GM23338 (cell line): ENCODE measurements around the gene PLD2. TPM values are rescaled to one million over a fixed set of nuclear protein-coding genes. Genes with fewer than 3 reads are reported as not detected.
A peak's percentile ranks its signal among the peaks of the same experiment; 100 is the strongest.

Experiments
- ATAC-seq: fragments of 200-7000 bp; cut with Tn5 transposase; 3 replicates; pipeline ENCODE4 v1.9.1; 2020
- DNase-seq: peaks from one replicate; pipeline ENCODE4 v3.0.0-alpha.2; 2015; ENCODE audit warnings: low spot score
- H2AFZ ChIP-seq: fragments of 200-600 bp; sonication (generic); 2 replicates; pipeline ENCODE4 v1.8.0; 2016; ENCODE audit warnings: antibody characterized with exemption, mild to moderate bottlenecking, moderate library complexity
- H3F3A ChIP-seq: fragments of 200-600 bp; sonication (generic); replicated peaks from 2 replicates; pipeline ENCODE4 v1.8.0; 2017; ENCODE audit warnings: antibody characterized with exemption, mixed run types, low read depth
- H3K27ac ChIP-seq: fragments of 200-600 bp; sonication (generic); 2 replicates; pipeline ENCODE4 v1.6.1; 2016; ENCODE audit warnings: low read depth
- H3K27me3 ChIP-seq: fragments of 200-600 bp; sonication (generic); 2 replicates; pipeline ENCODE4 v1.8.0; 2016; ENCODE audit warnings: mild to moderate bottlenecking, mixed run types, moderate library complexity; ENCODE audit not compliant: insufficient read depth
- H3K36me3 ChIP-seq: fragments of 200-600 bp; sonication (generic); 2 replicates; pipeline ENCODE4 v1.8.0; 2016; ENCODE audit warnings: mild to moderate bottlenecking; ENCODE audit not compliant: insufficient read depth
- H3K4me1 ChIP-seq: fragments of 200-600 bp; sonication (generic); 2 replicates; pipeline ENCODE4 v1.8.0; 2016; ENCODE audit warnings: mild to moderate bottlenecking, moderate library complexity; ENCODE audit not compliant: insufficient read depth
- H3K4me2 ChIP-seq: fragments of 200-600 bp; sonication (generic); 2 replicates; pipeline ENCODE4 v1.7.1; 2017; ENCODE audit warnings: mixed run types
- H3K4me3 ChIP-seq: fragments of 200-600 bp; sonication (generic); 2 replicates; pipeline ENCODE4 v1.6.1; 2016; ENCODE audit warnings: mixed run types
- H3K79me2 ChIP-seq: fragments of 200-600 bp; sonication (generic); replicated peaks from 2 replicates; pipeline ENCODE4 v1.8.0; 2017; ENCODE audit warnings: mild to moderate bottlenecking; ENCODE audit not compliant: insufficient read depth
- H3K9me2 ChIP-seq: fragments of 200-600 bp; sonication (generic); 2 replicates; pipeline ENCODE4 v1.8.0; 2017; ENCODE audit not compliant: insufficient read depth
- H4K20me1 ChIP-seq: fragments of 200-600 bp; sonication (generic); replicated peaks from 2 replicates; pipeline ENCODE4 v1.8.0; 2017; ENCODE audit warnings: mild to moderate bottlenecking; ENCODE audit not compliant: insufficient read depth
- H3K27ac Mint-ChIP-seq: 2 replicates; pipeline ENCODE4 v1.8.0; 2020; ENCODE audit warnings: inconsistent platforms, mild to moderate bottlenecking, moderate library complexity, mixed read lengths
- H3K27me3 Mint-ChIP-seq: 3 replicates; pipeline ENCODE4 v1.8.0; 2022; ENCODE audit warnings: low read depth, mild to moderate bottlenecking, moderate library complexity, mixed read lengths, inconsistent platforms; ENCODE audit not compliant: insufficient read depth, poor library complexity
- H3K36me3 Mint-ChIP-seq: 3 replicates; pipeline ENCODE4 v1.8.0; 2021; ENCODE audit warnings: low read depth, mild to moderate bottlenecking, inconsistent platforms, moderate library complexity, mixed read lengths
- H3K4me1 Mint-ChIP-seq: 3 replicates; pipeline ENCODE4 v1.8.0; 2020; ENCODE audit warnings: mild to moderate bottlenecking, inconsistent platforms, mixed read lengths
- H3K4me3 Mint-ChIP-seq: 3 replicates; pipeline ENCODE4 v1.8.0; 2021; ENCODE audit warnings: moderate library complexity, mild to moderate bottlenecking, inconsistent platforms, mixed read lengths
- H3K9me3 Mint-ChIP-seq: 3 replicates; pipeline ENCODE4 v1.8.0; 2020; ENCODE audit warnings: moderate library complexity, mild to moderate bottlenecking, inconsistent platforms, mixed read lengths
- EZH2 ChIP-seq: fragments of 200-600 bp; sonication (generic); IDR thresholded peaks from one replicate; pipeline ENCODE4 v1.8.0; 2017; ENCODE audit warnings: antibody characterized with exemption, mild to moderate bottlenecking, low read depth; ENCODE audit not compliant: unreplicated experiment
- EZH2phosphoT487 ChIP-seq: fragments of 200-600 bp; sonication (generic); IDR thresholded peaks from one replicate; pipeline ENCODE4 v1.8.1; 2018; ENCODE audit warnings: antibody characterized with exemption; ENCODE audit not compliant: unreplicated experiment
- NANOG ChIP-seq: IDR thresholded peaks from 2 replicates; pipeline ENCODE4 v1.6.1; 2016; ENCODE audit warnings: antibody characterized with exemption, borderline replicate concordance
- POLR2AphosphoS5 ChIP-seq: IDR thresholded peaks from 2 replicates; pipeline ENCODE4 v1.6.1; 2016; ENCODE audit warnings: antibody characterized with exemption, low read depth
- STAT1 ChIP-seq: IDR thresholded peaks from one replicate; pipeline ENCODE4 v1.6.1; 2016; ENCODE audit warnings: antibody characterized with exemption; ENCODE audit not compliant: unreplicated experiment
- ZNF114 ChIP-seq: fragments of 250-450 bp; sonication (Bioruptor Pico); IDR thresholded peaks from 2 replicates; pipeline ENCODE4 v1.5.0; 2020; ENCODE audit warnings: mild to moderate bottlenecking, moderate library complexity
- ZNF331 ChIP-seq: fragments of 250-450 bp; sonication (Bioruptor Pico); IDR thresholded peaks from 2 replicates; pipeline ENCODE4 v1.5.0; 2020; ENCODE audit warnings: low read depth, mild to moderate bottlenecking, moderate library complexity
- ZNF462 ChIP-seq: fragments of 250-450 bp; sonication (Bioruptor Pico); IDR thresholded peaks from 2 replicates; pipeline ENCODE4 v1.5.0; 2020; ENCODE audit warnings: mild to moderate bottlenecking, moderate library complexity
- polyA plus RNA-seq: library from polyadenylated mRNA; unstranded; fragments of >200 nt; fragmentation: Nextera tagmentation; extraction: Ambion mirVana; gene quantifications from 2 replicates; pipeline ENCODE4 v1.2.1, GENCODE V29; 2016
- total RNA-seq: library from RNA; depleted of rRNA; stranded (reverse); fragments of >200 nt; shearing (Covaris generic); gene quantifications from 2 replicates; pipeline ENCODE4 v1.2.3, GENCODE V29; 2014

PLD2 gene
- total and polyA plus RNA-seq, 2 experiments from 2014 or later, result 20.2 to 55.9 TPM

- no peak for TF ChIP-seq ZNF462
- TF ChIP-seq ZNF114 (CRISPR knock-in tag), result no peak
- TF ChIP-seq NANOG, result no peak
- no peak for TF ChIP-seq EZH2
- TF ChIP-seq ZNF331, result no peak
- no peak for TF ChIP-seq POLR2AphosphoS5
These were observed 63.9 kb downstream of the PLD2 start (continued) for GRCh38 chr17:4870855-4871254.

DNA sequence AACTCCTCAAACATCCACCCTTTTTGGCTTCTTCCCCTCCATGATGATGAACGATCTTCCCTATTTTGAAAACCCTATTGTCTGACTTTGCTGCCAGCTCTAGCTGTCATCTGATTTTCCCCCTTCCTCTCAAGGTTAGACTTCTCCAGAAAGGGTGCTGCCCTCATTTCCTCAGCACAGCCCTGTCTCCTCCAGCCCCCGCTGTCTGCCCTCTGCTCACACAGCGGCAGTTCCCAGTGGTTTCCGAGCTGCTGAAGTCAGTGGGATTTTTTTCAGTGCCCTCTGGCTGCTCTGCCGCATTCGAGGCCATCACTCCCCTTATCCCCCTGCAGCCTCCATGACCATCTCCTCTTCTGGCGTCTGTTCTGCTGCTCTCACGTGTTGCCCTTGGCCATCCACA is 65.8 kb downstream of the PLD2 start:
- Histone ChIP-seq H2AFZ (no peak overlapping the region), H3K4me2 (no peak overlapping the region; the same call in 1 of the 2 replicates), H3K4me1 (peaks cover 3% of the 10 kb centered on the region; the same call in 1 of the 2 replicates), H3K27ac (peak overlapping the region; percentile 75; the same call in 1 of the 2 replicates), H3F3A (0 out of 2 replicates have a peak, but pooled peaks cover 6% of the 10 kb centered on the region), H3K79me2 (0 out of 2 replicates have a peak, but pooled peaks cover 4% of the 10 kb centered on the region), H4K20me1 (peaks cover 3% of the 10 kb centered on the region; the same call in 1 of the 2 replicates), H3K27me3 (no peaks in the 10 kb centered on the region), H3K4me3 (no peak overlapping the region), H3K36me3 (no peaks in the 10 kb centered on the region), H3K9me2 (no peaks in the 10 kb centered on the region)
- H3K4me3 Mint-ChIP-seq, result no peak overlapping the region; the same call in 2 of the 3 replicates
- peaks cover 6% of the 10 kb centered on the region for H3K4me1 Mint-ChIP-seq
- H3K27me3 Mint-ChIP-seq, result peaks cover 4% of the 10 kb centered on the region
- H3K36me3 Mint-ChIP-seq, result peaks cover 2% of the 10 kb centered on the region; the same call in 2 of the 3 replicates
- H3K9me3 Mint-ChIP-seq, result no peaks in the 10 kb centered on the region
- H3K27ac Mint-ChIP-seq, result peak overlapping the region; percentile 10; the same call in 1 of the 2 replicates
- ATAC-seq (peak; percentile 80), DNase-seq (no peak)
- TF ChIP-seq NANOG (no peak), ZNF462 (no peak), EZH2phosphoT487 (no peak), ZNF331 (no peak), STAT1 (no peak)
